Astrocyte (in vitro differentiated cells and primary cell): ENCODE results near the gene DGKB. TPM values are rescaled to one million over a fixed set of nuclear protein-coding genes. Genes with fewer than 3 reads are reported as not detected.

Experiments
- DNase-seq: peaks from one replicate; pipeline ENCODE4 v3.0.0-alpha.2; 2010; ENCODE audit warnings: low read depth
- FAIRE-seq: peaks from 2 replicates; lab custom pipeline; 2011; peaks lifted over from hg19 to GRCh38; lab: Jason Lieb, UNC
- H2AFZ ChIP-seq: 2 replicates; pipeline ENCODE4 v1.6.0; 2012; ENCODE audit warnings: low read depth, low read length, inconsistent platforms
- H3K27ac ChIP-seq: 2 replicates; pipeline ENCODE4 v1.5.1; 2011; ENCODE audit warnings: low read depth, low read length, inconsistent platforms
- H3K27me3 ChIP-seq: 2 replicates; pipeline ENCODE4 v1.6.0; 2011; ENCODE audit warnings: low read length, inconsistent platforms; ENCODE audit not compliant: insufficient read depth
- H3K36me3 ChIP-seq: 2 replicates; pipeline ENCODE4 v1.5.1; 2011; ENCODE audit warnings: low read length, inconsistent platforms; ENCODE audit not compliant: insufficient read depth
- H3K4me1 ChIP-seq: 2 replicates; pipeline ENCODE4 v1.5.1; 2011; ENCODE audit warnings: low read length, inconsistent platforms; ENCODE audit not compliant: insufficient read depth
- H3K4me2 ChIP-seq: 2 replicates; pipeline ENCODE4 v1.6.0; 2012; ENCODE audit warnings: low read length, inconsistent platforms
- H3K4me3 ChIP-seq: 2 replicates; pipeline ENCODE4 v1.5.1; 2011; ENCODE audit warnings: low read depth, mild to moderate bottlenecking, low read length, inconsistent platforms; ENCODE audit not compliant: insufficient read depth
- H3K79me2 ChIP-seq: 2 replicates; pipeline ENCODE4 v1.6.0; 2012; ENCODE audit warnings: mild to moderate bottlenecking, low read length, inconsistent platforms; ENCODE audit not compliant: insufficient read depth
- H3K9ac ChIP-seq: 2 replicates; pipeline ENCODE4 v1.6.0; 2012; ENCODE audit warnings: mild to moderate bottlenecking, low read length, inconsistent platforms
- H3K9me3 ChIP-seq: 2 replicates; pipeline ENCODE4 v1.5.1; 2012; ENCODE audit warnings: low read depth, mild to moderate bottlenecking, low read length, inconsistent platforms; ENCODE audit not compliant: insufficient read depth
- H4K20me1 ChIP-seq: 2 replicates; pipeline ENCODE4 v1.6.0; 2012; ENCODE audit warnings: low read length, inconsistent platforms; ENCODE audit not compliant: insufficient read depth
- H3K27ac Mint-ChIP-seq: one replicate; pipeline ENCODE4 v1.8.0; 2021; ENCODE audit warnings: mild to moderate bottlenecking, mixed read lengths; ENCODE audit not compliant: unreplicated experiment
- H3K27me3 Mint-ChIP-seq: one replicate; pipeline ENCODE4 v1.8.0; 2021; ENCODE audit warnings: low read depth, mixed read lengths; ENCODE audit not compliant: unreplicated experiment
- H3K36me3 Mint-ChIP-seq: one replicate; pipeline ENCODE4 v1.8.0; 2021; ENCODE audit warnings: low read depth, mixed read lengths; ENCODE audit not compliant: unreplicated experiment
- H3K4me1 Mint-ChIP-seq: one replicate; pipeline ENCODE4 v1.8.0; 2021; ENCODE audit warnings: low read depth, mixed read lengths; ENCODE audit not compliant: unreplicated experiment
- H3K4me3 Mint-ChIP-seq: one replicate; pipeline ENCODE4 v1.8.0; 2021; ENCODE audit warnings: mild to moderate bottlenecking, moderate library complexity, mixed read lengths; ENCODE audit not compliant: unreplicated experiment
- H3K9me3 Mint-ChIP-seq: one replicate; pipeline ENCODE4 v1.8.0; 2021; ENCODE audit warnings: mild to moderate bottlenecking, mixed read lengths; ENCODE audit not compliant: unreplicated experiment
- EZH2 ChIP-seq: IDR thresholded peaks from 2 replicates; pipeline ENCODE4 v1.6.1; 2012; ENCODE audit warnings: mild to moderate bottlenecking, low read length, inconsistent platforms; ENCODE audit not compliant: insufficient read depth
- total RNA-seq: library from RNA; stranded (reverse); gene quantifications from 2 replicates; pipeline ENCODE4 v1.2.1, GENCODE V29; 2021
- TF ChIP-seq, protein P1 (sequence below): IDR thresholded peaks from 2 replicates; pipeline ENCODE4 v1.5.1; 2011; ENCODE audit warnings: low read depth, mild to moderate bottlenecking, inconsistent platforms, low read length, moderate library complexity; ENCODE audit not compliant: insufficient read depth

Gene DGKB
- total RNA-seq, 1 donor from 2014 or later, result 0.39 TPM

- no peak overlapping the region for H2AFZ ChIP-seq
- H4K20me1 ChIP-seq, result no peaks in the 10 kb centered on the region
- no peaks in the 10 kb centered on the region for H3K27me3 Mint-ChIP-seq
- H3K36me3 ChIP-seq, result no peaks in the 10 kb centered on the region
- no peaks in the 10 kb centered on the region for H3K9me3 Mint-ChIP-seq
- no peak overlapping the region for H3K9ac ChIP-seq
- no peak overlapping the region for H3K4me3 Mint-ChIP-seq
- no peak for DNase-seq
- no peak overlapping the region for H3K4me2 ChIP-seq
- TF ChIP-seq, protein P1, sequence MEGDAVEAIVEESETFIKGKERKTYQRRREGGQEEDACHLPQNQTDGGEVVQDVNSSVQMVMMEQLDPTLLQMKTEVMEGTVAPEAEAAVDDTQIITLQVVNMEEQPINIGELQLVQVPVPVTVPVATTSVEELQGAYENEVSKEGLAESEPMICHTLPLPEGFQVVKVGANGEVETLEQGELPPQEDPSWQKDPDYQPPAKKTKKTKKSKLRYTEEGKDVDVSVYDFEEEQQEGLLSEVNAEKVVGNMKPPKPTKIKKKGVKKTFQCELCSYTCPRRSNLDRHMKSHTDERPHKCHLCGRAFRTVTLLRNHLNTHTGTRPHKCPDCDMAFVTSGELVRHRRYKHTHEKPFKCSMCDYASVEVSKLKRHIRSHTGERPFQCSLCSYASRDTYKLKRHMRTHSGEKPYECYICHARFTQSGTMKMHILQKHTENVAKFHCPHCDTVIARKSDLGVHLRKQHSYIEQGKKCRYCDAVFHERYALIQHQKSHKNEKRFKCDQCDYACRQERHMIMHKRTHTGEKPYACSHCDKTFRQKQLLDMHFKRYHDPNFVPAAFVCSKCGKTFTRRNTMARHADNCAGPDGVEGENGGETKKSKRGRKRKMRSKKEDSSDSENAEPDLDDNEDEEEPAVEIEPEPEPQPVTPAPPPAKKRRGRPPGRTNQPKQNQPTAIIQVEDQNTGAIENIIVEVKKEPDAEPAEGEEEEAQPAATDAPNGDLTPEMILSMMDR, result no peak
- TF ChIP-seq EZH2, result no peak
- no peaks in the 10 kb centered on the region for H3K4me1 Mint-ChIP-seq
- no peak for FAIRE-seq
- no peaks in the 10 kb centered on the region for H3K9me3 ChIP-seq
- H3K4me1 ChIP-seq, result no peaks in the 10 kb centered on the region
- no peaks in the 10 kb centered on the region for H3K27me3 ChIP-seq
- H3K36me3 Mint-ChIP-seq, result no peaks in the 10 kb centered on the region
- no peak overlapping the region for H3K27ac Mint-ChIP-seq
- no peaks in the 10 kb centered on the region for H3K79me2 ChIP-seq
- H3K27ac ChIP-seq, result no peak overlapping the region
- no peak overlapping the region for H3K4me3 ChIP-seq
These were observed 219.6 kb downstream of the DGKB start for GRCh38 chr7:14682910-14683465.

- Mint-ChIP-seq H3K9me3 (no peaks in the 10 kb centered on the region), H3K36me3 (no peaks in the 10 kb centered on the region), H3K4me1 (no peaks in the 10 kb centered on the region), H3K27me3 (no peaks in the 10 kb centered on the region), H3K27ac (no peak overlapping the region), H3K4me3 (no peak overlapping the region)
- Histone ChIP-seq H3K4me1 (no peaks in the 10 kb centered on the region), H3K9ac (no peak overlapping the region), H4K20me1 (no peaks in the 10 kb centered on the region), H2AFZ (no peak overlapping the region), H3K4me2 (no peak overlapping the region), H3K79me2 (no peaks in the 10 kb centered on the region), H3K27me3 (no peaks in the 10 kb centered on the region), H3K4me3 (no peak overlapping the region), H3K36me3 (no peaks in the 10 kb centered on the region), H3K27ac (no peak overlapping the region), H3K9me3 (no peaks in the 10 kb centered on the region)
- TF ChIP-seq EZH2, result no peak
- TF ChIP-seq, protein P1, result no peak
- FAIRE-seq (no peak), DNase-seq (no peak)
These were observed 225.7 kb downstream of the DGKB start for GRCh38 chr7:14676896-14677295.

- FAIRE-seq, result no peak
- H3K9ac ChIP-seq, result no peak overlapping the region
These were observed 229.3 kb downstream of the DGKB start for GRCh38 chr7:14673202-14673601.

More at GRCh38 chr7:14673202-14673601, 229.3 kb downstream of the DGKB start:
- Histone ChIP-seq H3K79me2 (no peaks in the 10 kb centered on the region), H3K9me3 (no peaks in the 10 kb centered on the region), H3K4me3 (no peak overlapping the region), H3K4me1 (no peaks in the 10 kb centered on the region), H3K4me2 (no peak overlapping the region), H3K36me3 (no peaks in the 10 kb centered on the region), H3K27ac (no peak overlapping the region), H3K27me3 (no peaks in the 10 kb centered on the region), H4K20me1 (no peaks in the 10 kb centered on the region), H2AFZ (no peak overlapping the region)
- H3K4me1 Mint-ChIP-seq, result no peaks in the 10 kb centered on the region
- no peak overlapping the region for H3K4me3 Mint-ChIP-seq
- no peaks in the 10 kb centered on the region for H3K9me3 Mint-ChIP-seq
- no peak for DNase-seq
- H3K27ac Mint-ChIP-seq, result no peak overlapping the region
- no peak for TF ChIP-seq EZH2
- TF ChIP-seq, protein P1, result no peak
- H3K36me3 Mint-ChIP-seq, result no peaks in the 10 kb centered on the region
- H3K27me3 Mint-ChIP-seq, result no peaks in the 10 kb centered on the region
